NCI-H187 treated with DMSO at 0.1 percent for 48 hours (cell line): ENCODE measurements around the gene SASH3.

Experiments used
- DNase-seq: peaks from one replicate; lab custom pipeline; 2025; lab: John Stamatoyannopoulos, UW

The SASH3 gene

GRCh38 chrX:129808829-129809796, 29.4 kb downstream of the SASH3 start:
- no peak for DNase-seq

GRCh38 chrX:129813662-129814368, 34.1 kb downstream of the SASH3 start:
- DNase-seq = no peak

- no peak for DNase-seq
These were observed 38.4 kb downstream of the SASH3 start for GRCh38 chrX:129818123-129818522.

- no peak for DNase-seq
These were observed 43.4 kb downstream of the SASH3 start for GRCh38 chrX:129823115-129823514.

GRCh38 chrX:129823522-129823921, 43.8 kb downstream of the SASH3 start:
- DNase-seq = no peak

- DNase-seq = no peak
These were observed 44.9 kb downstream of the SASH3 start for GRCh38 chrX:129824620-129825019.

- no peak for DNase-seq
These were observed 46.2 kb downstream of the SASH3 start for GRCh38 chrX:129825746-129826505.

GRCh38 chrX:129830494-129830893, 50.7 kb downstream of the SASH3 start:
- no peak for DNase-seq

- DNase-seq = no peak
These were observed 51.5 kb downstream of the SASH3 start for GRCh38 chrX:129831091-129831885.

- no peak for DNase-seq
These were observed 53.6 kb downstream of the SASH3 start for GRCh38 chrX:129833153-129833990.

- no peak for DNase-seq
These were observed 57.1 kb downstream of the SASH3 start for GRCh38 chrX:129836827-129837226.

- no peak for DNase-seq
These were observed 60.6 kb downstream of the SASH3 start for GRCh38 chrX:129840344-129840743.

- no peak for DNase-seq
These were observed 62.9 kb downstream of the SASH3 start for GRCh38 chrX:129842510-129843208.

GRCh38 chrX:129843209-129843458, 63.4 kb downstream of the SASH3 start:
- DNase-seq = no peak

- DNase-seq = peak; percentile 69
These were observed 63.9 kb downstream of the SASH3 start, which contains the start of gene ZDHHC9 for GRCh38 chrX:129843459-129844306. Gene ZDHHC9, minus strand, starts transcription at chrX:129843886. Its CDS starts 1,941 bp downstream, at chrX:129841945.
